Psoas muscle (tissue), 8 donors: ENCODE results near the gene HNRNPUL2. TPM values are rescaled to one million over a fixed set of nuclear protein-coding genes. Genes with fewer than 3 reads are reported as not detected.

ENCODE experiments used
- ATAC-seq, 4 donors: fragments of 200-7000 bp; cut with Tn5 transposase; one replicate each; pipeline ENCODE4 v1.9.1; 2020; ENCODE audit warnings: moderate library complexity in 3 of 4, mild to moderate bottlenecking in 2 of 4
- DNase-seq, 2 donors: peaks; one replicate each; pipeline ENCODE4 v3.0.0-alpha.2; 2020
- H3K27ac ChIP-seq: fragments of 200-600 bp; one replicate; pipeline ENCODE4 v1.8.0; 2022
- H3K27me3 ChIP-seq, 3 donors: fragments of 200-600 bp in 1 of 3; one replicate each; pipeline versions ENCODE4 v1.6.1 to v1.8.0; 2013 to 2022; ENCODE audit warnings: low read length in 2 of 3, mild to moderate bottlenecking in 2 of 3, moderate library complexity in 1 of 3; ENCODE audit not compliant: insufficient read depth in 3 of 3
- H3K36me3 ChIP-seq, 2 donors: fragments of 200-600 bp in 1 of 2; one replicate each; pipeline versions ENCODE4 v1.6.1 to v1.8.0; 2013 to 2022; ENCODE audit warnings: low read depth in 1 of 2, mild to moderate bottlenecking in 1 of 2, moderate library complexity in 1 of 2; ENCODE audit not compliant: insufficient read depth in 1 of 2
- H3K4me1 ChIP-seq: fragments of 200-600 bp; one replicate; pipeline ENCODE4 v1.8.0; 2022
- H3K4me3 ChIP-seq: fragments of 200-600 bp; one replicate; pipeline ENCODE4 v1.8.0; 2022; ENCODE audit warnings: mild to moderate bottlenecking
- H3K9me3 ChIP-seq: fragments of 200-600 bp; one replicate; pipeline ENCODE4 v1.8.0; 2022
- WGBS, 3 donors: extraction: QIAGEN DNeasy Blood & Tissue Kit; methylation state at CpG; one replicate each; pipeline versions ENCODE4 v1.1.6 to v1.1.7; 2013; 5-methylcytosine and 5-hydroxymethylcytosine counted together
- intact Hi-C, 2 donors: fragments of 100-400 bp; cut with DNase I; formaldehyde crosslinking; loops; one replicate each; pipeline versions ENCODE4 v1.11.0 to v1.14.2; 2022
- polyA plus RNA-seq, 3 donors: library from polyadenylated mRNA; stranded (reverse); fragments of 200-250 nt; gene quantifications; one replicate each; pipeline ENCODE4 v1.2.3, GENCODE V29; 2013
- total RNA-seq, 4 donors: library from RNA; stranded (reverse); fragmentation: NEBNext Ultra II Directional in 2 of 4; extraction: Animal tissue kit (Norgen Biotek cat#: 25700) in 2 of 4; gene quantifications; one replicate each; pipeline versions ENCODE4 v1.2.1 to v1.2.4, GENCODE V29; 2021 to 2023
- TF ChIP-seq, protein P1 (sequence below): fragments of 200-600 bp; IDR thresholded peaks from one replicate; pipeline ENCODE4 v1.8.0; 2022; ENCODE audit warnings: antibody characterized with exemption
- donor health status: healthy with polysubstance abuse.
- donor health status: DM: no; HTN: no; CAD: no; lungs with moderate emphysema.
- donor health status: Bipolar disorder and iron deficiency.
- donor health status: healthy.
- donor health status: DM: yes; HTN: yes; CAD: no.
- donor health status: DM: no; HTN: no; CAD: no.
- donor health status: DM: no; HTN: no; CAD: no.
- donor health status: DM: yes; HTN: yes; CAD: no.

The HNRNPUL2 gene
- total and polyA plus RNA-seq, 7 donors: 23.8 to 39.7 (median 30.8) TPM

DNA sequence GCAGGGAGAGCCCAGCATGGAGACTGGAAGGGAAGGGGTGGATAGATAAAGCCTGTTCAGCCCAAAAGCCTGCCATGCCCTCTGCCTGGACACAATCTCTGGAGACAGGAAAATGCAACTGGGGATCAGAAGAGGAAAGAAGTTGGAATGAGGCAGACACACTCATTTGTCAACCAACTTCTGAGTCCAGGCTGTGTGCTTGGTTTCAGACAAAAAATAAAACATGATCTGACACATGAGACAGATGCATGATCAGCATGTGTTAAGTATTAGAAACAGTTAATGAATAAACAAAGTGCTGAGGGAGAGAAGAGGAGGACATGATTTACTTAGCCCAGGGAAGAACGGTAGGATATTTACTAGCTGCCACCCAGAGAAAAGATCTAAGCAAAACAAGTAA is 38.8 kb downstream of the HNRNPUL2 start:
- no peak overlapping the region for H3K27ac ChIP-seq
- peak overlapping the region; percentile 43 for H3K4me3 ChIP-seq
- H3K4me1 ChIP-seq: no peaks in the 10 kb centered on the region
- H3K9me3 ChIP-seq: no peaks in the 10 kb centered on the region
- DNase-seq (no peak), ATAC-seq (peak in 1 of 4 donors; percentile 15)
- intact Hi-C loops: no loop called here
- WGBS, 3 donors: 22 to 29% (median 25%) methylated on average over 1 of the region's 1 CpG
- no peaks in the 10 kb centered on the region for H3K27me3 ChIP-seq
- TF ChIP-seq, protein P1, sequence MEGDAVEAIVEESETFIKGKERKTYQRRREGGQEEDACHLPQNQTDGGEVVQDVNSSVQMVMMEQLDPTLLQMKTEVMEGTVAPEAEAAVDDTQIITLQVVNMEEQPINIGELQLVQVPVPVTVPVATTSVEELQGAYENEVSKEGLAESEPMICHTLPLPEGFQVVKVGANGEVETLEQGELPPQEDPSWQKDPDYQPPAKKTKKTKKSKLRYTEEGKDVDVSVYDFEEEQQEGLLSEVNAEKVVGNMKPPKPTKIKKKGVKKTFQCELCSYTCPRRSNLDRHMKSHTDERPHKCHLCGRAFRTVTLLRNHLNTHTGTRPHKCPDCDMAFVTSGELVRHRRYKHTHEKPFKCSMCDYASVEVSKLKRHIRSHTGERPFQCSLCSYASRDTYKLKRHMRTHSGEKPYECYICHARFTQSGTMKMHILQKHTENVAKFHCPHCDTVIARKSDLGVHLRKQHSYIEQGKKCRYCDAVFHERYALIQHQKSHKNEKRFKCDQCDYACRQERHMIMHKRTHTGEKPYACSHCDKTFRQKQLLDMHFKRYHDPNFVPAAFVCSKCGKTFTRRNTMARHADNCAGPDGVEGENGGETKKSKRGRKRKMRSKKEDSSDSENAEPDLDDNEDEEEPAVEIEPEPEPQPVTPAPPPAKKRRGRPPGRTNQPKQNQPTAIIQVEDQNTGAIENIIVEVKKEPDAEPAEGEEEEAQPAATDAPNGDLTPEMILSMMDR: no peak
- H3K36me3 ChIP-seq: peaks cover 0 to 38% of the 10 kb centered on the region in 2 donors

DNA sequence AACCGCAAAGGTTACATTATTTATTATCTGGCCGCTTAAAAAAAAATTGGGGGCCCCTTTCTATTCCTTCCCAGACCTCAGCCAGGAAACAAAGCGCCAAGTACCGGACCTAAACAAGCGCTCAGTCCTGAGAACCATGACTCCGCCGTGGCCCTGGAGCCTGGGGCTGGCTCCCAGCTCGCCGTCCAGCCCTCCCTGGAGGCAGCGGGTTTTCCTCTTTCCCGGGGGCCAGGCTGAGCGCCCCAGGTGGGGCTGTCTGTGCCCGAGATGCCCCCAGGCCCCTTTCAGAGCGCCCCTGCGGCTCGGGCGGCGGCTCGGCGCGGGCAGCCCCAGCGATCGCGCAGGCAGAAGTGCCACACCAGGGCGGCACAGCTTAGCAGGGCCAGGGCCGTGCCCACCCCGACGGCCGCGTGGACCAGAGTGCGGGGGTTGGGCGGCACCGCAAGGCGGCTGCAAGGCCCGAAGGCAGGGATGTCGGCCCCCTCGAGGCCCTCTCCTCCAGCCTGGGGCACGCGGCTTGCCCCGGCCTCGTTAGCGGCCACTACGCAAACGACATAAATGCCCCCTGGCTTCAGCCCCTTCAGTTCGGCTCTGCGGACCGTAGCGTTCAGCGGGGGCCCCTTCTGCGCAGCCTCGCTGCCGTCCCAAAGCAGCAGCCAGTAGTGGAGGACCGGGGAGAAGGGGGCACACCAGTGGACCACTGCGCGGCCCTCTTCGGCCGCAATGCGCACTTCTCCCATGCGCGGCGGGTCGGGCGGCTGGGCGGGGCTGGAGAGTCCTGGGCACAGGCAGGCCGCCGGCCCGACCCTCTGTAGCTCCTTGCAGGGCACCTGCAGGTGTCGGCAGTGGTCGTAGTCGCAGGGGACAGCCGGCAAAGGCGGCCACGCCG is 39.5 kb downstream of the HNRNPUL2 start:
- H3K27ac ChIP-seq: no peak overlapping the region
- ATAC-seq: peak in 3 of 4 donors; percentile 12 to 26 (median 13)
- peak overlapping the region; percentile 43 for H3K4me3 ChIP-seq
- TF ChIP-seq, protein P1: no peak
- 48 to 61% (median 51%) methylated on average over 68 to 74 of the region's 74 CpGs for WGBS, 3 donors
- H3K9me3 ChIP-seq: no peaks in the 10 kb centered on the region
- H3K36me3 ChIP-seq: peaks cover 0 to 31% of the 10 kb centered on the region in 2 donors
- intact Hi-C loops: no loop called here
- no peaks in the 10 kb centered on the region for H3K27me3 ChIP-seq
- peak in 1 of 2 donors; percentile 27 for DNase-seq
- H3K4me1 ChIP-seq: no peaks in the 10 kb centered on the region

- TF ChIP-seq, protein P1: no peak
- Histone ChIP-seq H3K9me3 (no peaks in the 10 kb centered on the region), H3K27ac (no peak overlapping the region), H3K27me3 (no peaks in the 10 kb centered on the region), H3K4me1 (peaks cover 20% of the 10 kb centered on the region), H3K4me3 (no peak overlapping the region), H3K36me3 (peaks cover 0 to 7% of the 10 kb centered on the region in 2 donors)
- intact Hi-C loops: no loop called here
- DNase-seq: no peak
- whole genome bisulfite sequencing, 3 donors: 88 to 92% (median 89%) methylated on average over 7 of the region's 7 CpGs
- no peak for ATAC-seq
These were observed 44.7 kb downstream of the HNRNPUL2 start for GRCh38 chr11:62682518-62682917.

- Histone ChIP-seq H3K27ac (peak overlapping the region; percentile 91), H3K27me3 (no peaks in the 10 kb centered on the region), H3K4me1 (peaks cover 32% of the 10 kb centered on the region), H3K36me3 (peaks cover 6 to 24% of the 10 kb centered on the region in 2 donors), H3K9me3 (no peaks in the 10 kb centered on the region), H3K4me3 (no peak overlapping the region)
- TF ChIP-seq, protein P1: peak; percentile 54
- intact Hi-C loops: loop anchor here in 1 of 2 donors (2.0 kb wide), 1 partner anchor 14 kb away; no protein-coding TSS in a partner anchor
- DNase-seq (peak; percentile 51 to 71), ATAC-seq (peak; percentile 63 to 74 (median 70))
- WGBS, 3 donors: 43 to 49% (median 44%) methylated on average over 4 of the region's 4 CpGs
These were observed 46.4 kb downstream of the HNRNPUL2 start for GRCh38 chr11:62680825-62681240.
